ENCODE results near the gene UGT3A2. TPM values are rescaled to one million over a fixed set of nuclear protein-coding genes. Genes with fewer than 3 reads are reported as not detected.
"Not testable (repeated sequence)": the region's sequence is repeated elsewhere in the genome, so short reads cannot be mapped to it uniquely, and the experiment has no call there.

UGT3A2 gene
- total RNA-seq, 1 donor from 2014 or later = not detected

DNA sequence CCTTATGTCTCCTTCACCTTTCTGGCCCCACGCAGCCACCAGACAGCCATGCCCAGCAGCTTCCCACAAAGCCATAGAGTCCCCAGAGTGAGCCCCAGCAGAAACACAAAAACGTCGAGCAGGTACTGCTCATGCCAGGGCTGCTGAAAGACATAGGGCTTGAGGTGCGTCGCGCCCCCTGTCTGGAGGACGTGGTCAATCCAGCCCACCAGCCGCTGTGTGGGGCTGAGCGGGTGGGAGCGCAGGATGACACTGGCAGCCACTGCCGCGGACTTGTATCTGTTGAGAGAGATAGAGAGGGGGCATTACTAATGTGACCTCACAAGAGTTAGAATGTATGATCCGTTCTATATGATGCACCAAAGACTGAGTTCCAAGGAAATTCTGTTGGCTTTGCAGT lies 31.0 kb downstream of the UGT3A2 start:
- Mint-ChIP-seq H3K9me3 (no peaks in the 10 kb centered on the region), H3K36me3 (ENCODE audit: low read depth) (no peaks in the 10 kb centered on the region), H3K4me3 (no peak overlapping the region), H3K27me3 (no peaks in the 10 kb centered on the region), H3K4me1 (no peaks in the 10 kb centered on the region), H3K27ac (no peak overlapping the region)
- no peak for DNase-seq
- intact Hi-C loops (cut with micrococcal nuclease) = no loop called here

DNA sequence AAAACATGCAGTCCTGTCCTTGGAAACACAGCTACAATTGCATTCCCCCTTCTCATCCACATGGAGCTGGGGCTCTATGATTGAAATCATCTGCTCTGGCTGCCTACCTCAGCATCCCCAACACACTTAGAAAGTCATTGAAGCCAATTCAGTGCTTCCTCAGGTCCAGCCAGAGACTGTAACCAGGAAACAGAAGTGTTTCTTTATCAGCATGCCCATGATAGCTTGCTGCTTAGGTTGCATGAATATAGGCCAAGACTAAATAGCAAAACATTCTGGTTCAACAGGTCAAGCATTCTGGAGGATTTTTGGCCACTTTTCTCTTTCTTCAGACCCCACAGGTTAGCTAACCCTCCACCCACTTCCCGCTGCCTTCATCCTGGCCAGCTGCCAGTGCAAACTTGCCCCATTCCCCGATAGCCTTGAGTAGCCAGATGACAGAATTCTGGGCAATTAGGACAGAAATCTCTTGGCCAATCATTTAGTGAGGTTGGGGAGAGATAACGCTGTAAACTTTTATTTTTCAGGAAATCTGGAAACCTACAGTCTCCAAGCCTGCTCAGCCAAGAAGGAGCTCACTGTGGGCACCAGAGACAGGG lies 32.0 kb downstream of the UGT3A2 start:
- H3K27me3 Mint-ChIP-seq; H3K36me3 Mint-ChIP-seq (ENCODE audit: low read depth); H3K9me3 Mint-ChIP-seq; H3K27ac Mint-ChIP-seq; H3K4me3 Mint-ChIP-seq; DNase-seq; H3K4me1 Mint-ChIP-seq; intact Hi-C loops (cut with micrococcal nuclease): not testable (repeated sequence)

- Mint-ChIP-seq H3K27ac (no peak overlapping the region), H3K36me3 (ENCODE audit: low read depth) (no peaks in the 10 kb centered on the region), H3K9me3 (no peaks in the 10 kb centered on the region), H3K27me3 (no peaks in the 10 kb centered on the region), H3K4me3 (no peak overlapping the region), H3K4me1 (no peaks in the 10 kb centered on the region)
- no peak for DNase-seq
- intact Hi-C loops (cut with micrococcal nuclease) = no loop called here
Measured at GRCh38 chr5:36033486-36033885, 33.2 kb downstream of the UGT3A2 start.

- no peak for DNase-seq
- Mint-ChIP-seq H3K36me3 (ENCODE audit: low read depth) (no peaks in the 10 kb centered on the region), H3K27me3 (no peaks in the 10 kb centered on the region), H3K27ac (no peak overlapping the region), H3K4me3 (no peak overlapping the region), H3K4me1 (no peaks in the 10 kb centered on the region), H3K9me3 (no peaks in the 10 kb centered on the region)
- intact Hi-C loops (cut with micrococcal nuclease) = no loop called here
Measured at GRCh38 chr5:36033047-36033446, 33.6 kb downstream of the UGT3A2 start.

GRCh38 chr5:36031223-36031622 lies 35.5 kb downstream of the UGT3A2 start:
- Mint-ChIP-seq H3K9me3 (peaks cover 4% of the 10 kb centered on the region), H3K27ac (no peak overlapping the region), H3K27me3 (no peaks in the 10 kb centered on the region), H3K36me3 (ENCODE audit: low read depth) (no peaks in the 10 kb centered on the region), H3K4me3 (no peak overlapping the region), H3K4me1 (no peaks in the 10 kb centered on the region)
- intact Hi-C loops (cut with micrococcal nuclease) = no loop called here
- DNase-seq = no peak

DNA sequence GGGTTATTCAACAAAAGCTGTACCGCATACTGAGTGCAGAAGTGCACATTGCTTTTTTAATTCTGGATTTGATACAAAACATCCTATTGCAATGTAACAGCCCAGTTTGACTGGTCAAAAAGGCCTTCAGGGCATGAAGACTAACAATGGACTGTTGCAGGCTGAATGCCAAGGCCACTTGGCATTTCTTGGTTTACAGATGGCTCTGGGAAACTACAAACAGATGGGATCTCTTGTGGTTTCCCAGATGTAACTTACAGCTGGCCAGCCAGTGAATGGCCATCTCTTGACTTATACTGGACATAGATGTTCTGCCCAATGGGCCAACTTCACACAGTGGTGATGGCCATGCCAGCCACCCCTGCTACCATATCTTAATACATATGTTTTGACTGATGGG lies 36.8 kb downstream of the UGT3A2 start:
- no peak for DNase-seq
- H3K4me3 Mint-ChIP-seq = no peak overlapping the region
- H3K4me1 Mint-ChIP-seq = no peaks in the 10 kb centered on the region
- peaks cover 8% of the 10 kb centered on the region for H3K9me3 Mint-ChIP-seq
- H3K27me3 Mint-ChIP-seq = no peaks in the 10 kb centered on the region
- no peaks in the 10 kb centered on the region for H3K36me3 Mint-ChIP-seq (ENCODE audit: low read depth)
- intact Hi-C loops (cut with micrococcal nuclease) = no loop called here
- no peak overlapping the region for H3K27ac Mint-ChIP-seq

GRCh38 chr5:36028816-36029465 lies 37.7 kb downstream of the UGT3A2 start:
- no peaks in the 10 kb centered on the region for H3K36me3 Mint-ChIP-seq (ENCODE audit: low read depth)
- H3K4me1 Mint-ChIP-seq = no peaks in the 10 kb centered on the region
- peaks cover 6% of the 10 kb centered on the region for H3K27me3 Mint-ChIP-seq
- no peak for DNase-seq
- intact Hi-C loops (cut with micrococcal nuclease) = no loop called here
- H3K27ac Mint-ChIP-seq = no peak overlapping the region
- H3K9me3 Mint-ChIP-seq = peaks cover 15% of the 10 kb centered on the region
- H3K4me3 Mint-ChIP-seq = no peak overlapping the region

DNA sequence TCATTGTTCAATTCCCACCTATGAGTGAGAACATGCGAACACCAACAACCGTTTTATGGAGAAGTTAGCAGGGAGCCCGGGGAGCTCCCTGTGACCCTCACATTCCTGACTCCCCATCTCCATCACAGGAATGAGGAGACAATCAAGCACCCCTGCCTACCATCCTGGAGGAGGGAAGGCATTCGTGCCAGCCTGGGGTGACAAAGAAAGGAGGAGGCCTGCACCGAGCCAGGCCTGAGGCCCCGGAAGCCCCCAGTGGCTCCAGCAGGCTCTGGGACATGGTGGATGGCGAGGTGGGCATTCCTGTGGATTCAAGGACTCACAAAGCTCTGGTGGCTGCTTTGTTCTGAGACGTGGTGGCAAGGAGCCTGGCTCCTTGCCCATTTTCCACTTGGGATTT lies 39.0 kb downstream of the UGT3A2 start:
- Mint-ChIP-seq H3K4me1 (no peaks in the 10 kb centered on the region), H3K9me3 (peaks cover 16% of the 10 kb centered on the region), H3K4me3 (no peak overlapping the region), H3K36me3 (ENCODE audit: low read depth) (no peaks in the 10 kb centered on the region), H3K27me3 (peaks cover 8% of the 10 kb centered on the region), H3K27ac (no peak overlapping the region)
- no peak for DNase-seq
- intact Hi-C loops (cut with micrococcal nuclease) = no loop called here

DNA sequence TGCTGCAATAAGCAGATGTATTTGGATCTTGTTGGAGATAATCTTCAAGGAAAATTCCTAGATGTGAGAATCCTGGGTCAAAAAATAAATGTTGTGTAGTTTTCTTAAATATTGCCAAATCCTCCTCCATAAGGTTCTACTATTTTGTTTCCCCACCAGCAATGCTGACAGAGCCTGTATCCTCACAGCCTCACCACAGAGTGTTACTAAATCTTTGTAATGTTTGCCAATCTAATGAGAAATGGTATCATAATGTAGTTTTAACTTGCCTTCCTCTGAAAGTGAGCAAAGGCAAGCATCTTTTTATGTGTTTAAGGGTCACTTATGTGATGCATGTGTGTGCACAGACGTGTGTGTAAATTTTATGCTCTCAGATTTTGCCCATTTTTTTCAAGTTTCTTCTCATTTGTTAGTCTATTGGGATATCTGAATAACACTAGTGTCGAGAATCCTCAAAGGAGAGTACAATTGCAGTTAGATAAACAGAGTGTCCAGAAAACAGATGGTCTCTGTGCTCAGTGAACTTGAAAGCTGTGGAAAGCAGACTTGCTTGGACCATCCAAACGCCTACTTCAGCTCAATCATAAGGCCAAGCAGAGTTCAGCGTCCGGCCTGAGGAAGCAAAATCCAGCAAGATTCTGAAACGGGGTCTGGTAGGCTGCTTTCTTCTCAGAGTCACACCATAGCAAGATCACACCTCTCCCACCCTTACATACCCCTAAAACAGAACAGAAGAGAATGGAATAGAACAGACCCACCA lies 39.8 kb downstream of the UGT3A2 start:
- H3K4me3 Mint-ChIP-seq = no peak overlapping the region
- H3K27me3 Mint-ChIP-seq = peaks cover 9% of the 10 kb centered on the region
- intact Hi-C loops (cut with micrococcal nuclease) = no loop called here
- no peaks in the 10 kb centered on the region for H3K36me3 Mint-ChIP-seq (ENCODE audit: low read depth)
- no peak overlapping the region for H3K27ac Mint-ChIP-seq
- no peaks in the 10 kb centered on the region for H3K4me1 Mint-ChIP-seq
- H3K9me3 Mint-ChIP-seq = peaks cover 16% of the 10 kb centered on the region
- no peak for DNase-seq

DNA sequence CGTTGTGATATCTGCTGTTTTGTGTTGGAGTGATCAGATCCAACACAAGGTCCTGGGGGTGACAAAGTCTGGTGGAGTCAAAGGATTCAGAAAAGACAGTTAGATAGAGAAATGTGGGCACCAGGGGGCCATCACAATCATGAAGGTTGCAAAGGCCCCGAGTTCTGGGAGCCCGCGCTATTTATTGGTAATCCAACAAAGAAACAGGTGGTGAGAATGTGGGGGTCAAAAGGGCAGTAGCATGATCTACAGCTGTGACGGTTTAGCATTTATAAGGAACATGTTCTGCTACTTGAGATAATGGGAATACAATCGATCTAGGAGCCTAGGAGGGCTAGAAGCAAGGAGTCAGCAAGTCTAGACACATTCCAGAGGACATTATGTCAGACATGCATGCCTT lies 44.4 kb downstream of the UGT3A2 start:
- DNase-seq; H3K27ac Mint-ChIP-seq; intact Hi-C loops (cut with micrococcal nuclease); H3K4me3 Mint-ChIP-seq; H3K27me3 Mint-ChIP-seq; H3K4me1 Mint-ChIP-seq; H3K36me3 Mint-ChIP-seq (ENCODE audit: low read depth): not testable (repeated sequence)
- peaks cover 16% of the 10 kb centered on the region for H3K9me3 Mint-ChIP-seq

GRCh38 chr5:36019584-36019983 lies 47.1 kb downstream of the UGT3A2 start:
- H3K27ac Mint-ChIP-seq; H3K4me1 Mint-ChIP-seq; H3K4me3 Mint-ChIP-seq; DNase-seq; intact Hi-C loops (cut with micrococcal nuclease); H3K9me3 Mint-ChIP-seq; H3K36me3 Mint-ChIP-seq (ENCODE audit: low read depth); H3K27me3 Mint-ChIP-seq: not testable (repeated sequence)

DNA sequence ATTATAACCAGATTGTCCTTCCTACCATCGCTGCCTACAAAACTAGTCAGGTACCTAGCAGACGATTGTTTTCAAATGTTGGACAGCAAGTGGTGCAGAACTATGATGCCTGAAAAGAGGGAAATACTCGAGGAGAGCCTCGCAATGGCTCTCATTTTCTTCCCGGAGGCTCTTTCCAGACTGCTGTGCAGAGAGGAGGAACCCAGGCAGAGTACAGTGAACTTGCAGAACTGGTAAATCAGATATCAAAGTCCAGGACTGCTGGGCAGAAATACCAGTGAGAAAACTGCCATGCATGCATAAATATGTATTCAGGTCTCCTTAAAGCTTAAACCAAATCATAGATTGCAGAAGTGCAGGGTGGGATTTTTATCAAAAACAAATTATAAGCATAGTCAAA lies 49.1 kb downstream of the UGT3A2 start:
- Mint-ChIP-seq H3K36me3 (ENCODE audit: low read depth) (no peaks in the 10 kb centered on the region), H3K4me3 (no peak overlapping the region), H3K4me1 (no peaks in the 10 kb centered on the region), H3K27ac (no peak overlapping the region), H3K27me3 (no peaks in the 10 kb centered on the region), H3K9me3 (peaks cover 10% of the 10 kb centered on the region)
- DNase-seq = no peak
- intact Hi-C loops (cut with micrococcal nuclease) = no loop called here

- H3K4me3 Mint-ChIP-seq = no peak overlapping the region
- no peaks in the 10 kb centered on the region for H3K4me1 Mint-ChIP-seq
- H3K36me3 Mint-ChIP-seq (ENCODE audit: low read depth) = no peaks in the 10 kb centered on the region
- intact Hi-C loops (cut with micrococcal nuclease) = no loop called here
- peaks cover 13% of the 10 kb centered on the region for H3K9me3 Mint-ChIP-seq
- DNase-seq = no peak
- H3K27ac Mint-ChIP-seq = no peak overlapping the region
- no peaks in the 10 kb centered on the region for H3K27me3 Mint-ChIP-seq
Measured at GRCh38 chr5:36017004-36017403, 49.7 kb downstream of the UGT3A2 start.

DNA sequence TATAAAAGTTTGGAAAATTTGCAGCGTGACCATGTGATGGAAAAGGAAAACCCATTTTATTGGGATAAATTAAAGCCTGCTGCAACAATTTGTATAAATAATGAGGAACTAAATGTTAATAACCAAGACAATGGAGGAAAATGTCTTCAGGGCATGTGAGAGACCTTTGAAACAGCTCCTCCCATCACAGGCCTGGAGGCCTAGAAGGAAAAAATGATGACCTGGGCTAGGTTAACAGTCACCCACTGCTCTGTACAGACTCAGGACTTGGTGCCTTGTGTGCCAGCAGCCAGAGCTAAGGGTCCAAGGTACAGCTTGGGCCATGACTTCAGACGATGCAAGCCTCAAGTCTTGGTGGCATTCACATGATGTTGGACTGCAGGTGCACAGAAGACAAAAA lies 53.5 kb downstream of the UGT3A2 start:
- Mint-ChIP-seq H3K27ac (no peak overlapping the region), H3K9me3 (peaks cover 13% of the 10 kb centered on the region), H3K4me1 (no peaks in the 10 kb centered on the region), H3K36me3 (ENCODE audit: low read depth) (no peaks in the 10 kb centered on the region), H3K27me3 (no peaks in the 10 kb centered on the region), H3K4me3 (no peak overlapping the region)
- intact Hi-C loops (cut with micrococcal nuclease) = no loop called here
- DNase-seq = no peak
